GM12872 (cell line): ENCODE measurements around the gene TSPAN1.

ENCODE experiments used
- TF ChIP-seq, protein P1 (sequence below): IDR thresholded peaks from 3 replicates; pipeline ENCODE4 v1.5.1; 2011; ENCODE audit warnings: low read depth, mild to moderate bottlenecking, low read length, moderate library complexity; ENCODE audit not compliant: insufficient read depth

Gene TSPAN1

DNA sequence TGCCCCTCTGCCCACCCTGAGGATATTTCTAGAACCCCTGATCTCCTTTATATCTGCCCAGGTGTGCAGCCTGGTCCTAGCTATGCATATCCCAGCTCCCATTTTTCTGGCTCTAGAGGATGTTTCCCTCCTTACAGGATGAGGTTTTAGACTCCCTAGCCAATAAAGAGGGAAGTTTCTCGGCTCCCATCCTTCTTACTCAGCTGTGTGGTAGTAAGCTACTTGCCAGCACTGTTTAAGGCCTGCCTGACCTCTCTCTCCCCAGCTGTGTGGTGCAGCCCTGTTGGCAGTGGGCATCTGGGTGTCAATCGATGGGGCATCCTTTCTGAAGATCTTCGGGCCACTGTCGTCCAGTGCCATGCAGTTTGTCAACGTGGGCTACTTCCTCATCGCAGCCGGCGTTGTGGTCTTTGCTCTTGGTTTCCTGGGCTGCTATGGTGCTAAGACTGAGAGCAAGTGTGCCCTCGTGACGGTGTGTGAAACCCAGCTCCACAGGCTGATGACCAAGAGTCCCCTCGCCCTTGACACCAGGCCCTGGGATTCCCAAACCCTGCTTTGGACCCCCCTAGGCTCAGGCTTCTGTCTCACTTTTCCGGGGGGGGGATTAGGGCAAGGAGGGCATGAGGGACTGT, 9.2 kb downstream of the TSPAN1 start:
- TF ChIP-seq, protein P1, sequence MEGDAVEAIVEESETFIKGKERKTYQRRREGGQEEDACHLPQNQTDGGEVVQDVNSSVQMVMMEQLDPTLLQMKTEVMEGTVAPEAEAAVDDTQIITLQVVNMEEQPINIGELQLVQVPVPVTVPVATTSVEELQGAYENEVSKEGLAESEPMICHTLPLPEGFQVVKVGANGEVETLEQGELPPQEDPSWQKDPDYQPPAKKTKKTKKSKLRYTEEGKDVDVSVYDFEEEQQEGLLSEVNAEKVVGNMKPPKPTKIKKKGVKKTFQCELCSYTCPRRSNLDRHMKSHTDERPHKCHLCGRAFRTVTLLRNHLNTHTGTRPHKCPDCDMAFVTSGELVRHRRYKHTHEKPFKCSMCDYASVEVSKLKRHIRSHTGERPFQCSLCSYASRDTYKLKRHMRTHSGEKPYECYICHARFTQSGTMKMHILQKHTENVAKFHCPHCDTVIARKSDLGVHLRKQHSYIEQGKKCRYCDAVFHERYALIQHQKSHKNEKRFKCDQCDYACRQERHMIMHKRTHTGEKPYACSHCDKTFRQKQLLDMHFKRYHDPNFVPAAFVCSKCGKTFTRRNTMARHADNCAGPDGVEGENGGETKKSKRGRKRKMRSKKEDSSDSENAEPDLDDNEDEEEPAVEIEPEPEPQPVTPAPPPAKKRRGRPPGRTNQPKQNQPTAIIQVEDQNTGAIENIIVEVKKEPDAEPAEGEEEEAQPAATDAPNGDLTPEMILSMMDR, result no peak

DNA sequence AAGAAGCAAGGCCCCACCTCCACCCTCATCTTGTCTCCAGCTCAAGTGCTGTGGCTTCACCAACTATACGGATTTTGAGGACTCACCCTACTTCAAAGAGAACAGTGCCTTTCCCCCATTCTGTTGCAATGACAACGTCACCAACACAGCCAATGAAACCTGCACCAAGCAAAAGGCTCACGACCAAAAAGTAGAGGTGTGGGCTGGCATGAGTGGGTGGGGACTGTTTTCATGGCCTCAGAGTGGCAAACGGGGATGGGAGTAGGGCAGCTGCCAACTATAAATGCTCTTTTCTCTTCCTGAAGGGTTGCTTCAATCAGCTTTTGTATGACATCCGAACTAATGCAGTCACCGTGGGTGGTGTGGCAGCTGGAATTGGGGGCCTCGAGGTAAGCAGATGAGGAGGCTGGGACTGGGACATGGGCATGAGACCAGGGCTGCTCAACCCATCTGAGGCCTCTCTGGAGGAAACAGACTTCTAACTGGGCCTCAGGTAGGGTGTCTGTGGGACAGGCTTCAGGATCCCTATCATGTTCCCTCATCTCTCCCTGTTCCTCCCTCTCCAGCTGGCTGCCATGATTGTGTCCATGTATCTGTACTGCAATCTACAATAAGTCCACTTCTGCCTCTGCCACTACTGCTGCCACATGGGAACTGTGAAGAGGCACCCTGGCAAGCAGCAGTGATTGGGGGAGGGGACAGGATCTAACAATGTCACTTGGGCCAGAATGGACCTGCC, 10.2 kb downstream of the TSPAN1 start:
- TF ChIP-seq, protein P1, result no peak

DNA sequence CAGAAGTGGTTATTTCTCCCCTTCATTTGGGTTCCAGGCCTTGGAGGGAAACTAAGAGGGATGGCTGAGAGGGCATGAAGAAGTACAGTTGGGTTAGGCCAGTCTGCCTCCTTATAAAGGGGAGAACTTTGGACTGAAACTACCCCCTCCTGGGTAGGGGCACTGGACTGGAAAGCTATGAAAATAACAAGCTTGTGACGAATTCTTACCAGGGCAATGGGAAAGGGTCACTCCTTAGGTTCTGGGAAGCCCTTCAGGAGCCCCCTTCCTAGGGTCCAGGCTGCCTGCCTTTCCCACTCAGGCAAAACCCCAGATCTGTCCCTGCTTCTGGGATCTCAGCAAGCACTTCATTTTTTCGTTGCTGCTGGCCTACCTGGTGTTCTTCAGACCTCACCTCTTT, 11.2 kb downstream of the TSPAN1 start:
- TF ChIP-seq, protein P1, result no peak

DNA sequence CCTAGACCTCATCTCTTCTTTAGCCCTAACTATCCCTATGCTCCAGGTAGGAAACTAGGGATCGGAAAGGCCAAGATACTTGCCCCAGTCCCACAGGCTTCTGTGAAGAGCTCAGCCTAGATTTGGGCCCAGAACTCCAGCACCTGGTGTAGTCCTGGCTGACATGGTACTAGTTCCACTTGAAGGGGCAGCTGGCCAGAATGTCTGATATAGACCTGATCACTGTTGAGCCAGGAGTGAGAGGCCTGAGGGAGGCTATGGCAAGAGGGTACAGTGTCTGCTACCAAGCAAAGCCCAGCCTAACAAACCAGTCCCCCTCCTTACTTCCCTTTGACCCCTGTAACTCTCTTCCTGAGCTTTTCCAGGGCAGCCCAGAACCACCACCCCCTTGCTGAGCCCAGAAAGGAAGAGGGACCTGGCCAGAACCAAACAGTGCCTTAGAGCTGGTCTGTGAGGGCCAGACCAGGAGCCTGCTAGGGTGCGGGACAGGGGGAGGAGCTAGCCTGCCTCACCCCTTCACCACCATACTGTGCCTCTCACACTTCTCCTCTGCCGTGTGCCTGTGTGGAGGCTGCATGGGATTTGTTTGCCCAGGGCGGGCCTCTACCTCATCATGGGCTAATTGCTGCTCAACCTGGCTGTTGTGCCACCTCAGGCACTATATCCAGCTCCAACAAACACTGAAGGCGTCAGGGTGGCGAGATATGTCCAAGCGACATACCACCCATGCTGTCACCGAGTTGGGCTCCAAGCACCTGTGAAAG, 12.4 kb downstream of the TSPAN1 start:
- TF ChIP-seq, protein P1, result no peak

DNA sequence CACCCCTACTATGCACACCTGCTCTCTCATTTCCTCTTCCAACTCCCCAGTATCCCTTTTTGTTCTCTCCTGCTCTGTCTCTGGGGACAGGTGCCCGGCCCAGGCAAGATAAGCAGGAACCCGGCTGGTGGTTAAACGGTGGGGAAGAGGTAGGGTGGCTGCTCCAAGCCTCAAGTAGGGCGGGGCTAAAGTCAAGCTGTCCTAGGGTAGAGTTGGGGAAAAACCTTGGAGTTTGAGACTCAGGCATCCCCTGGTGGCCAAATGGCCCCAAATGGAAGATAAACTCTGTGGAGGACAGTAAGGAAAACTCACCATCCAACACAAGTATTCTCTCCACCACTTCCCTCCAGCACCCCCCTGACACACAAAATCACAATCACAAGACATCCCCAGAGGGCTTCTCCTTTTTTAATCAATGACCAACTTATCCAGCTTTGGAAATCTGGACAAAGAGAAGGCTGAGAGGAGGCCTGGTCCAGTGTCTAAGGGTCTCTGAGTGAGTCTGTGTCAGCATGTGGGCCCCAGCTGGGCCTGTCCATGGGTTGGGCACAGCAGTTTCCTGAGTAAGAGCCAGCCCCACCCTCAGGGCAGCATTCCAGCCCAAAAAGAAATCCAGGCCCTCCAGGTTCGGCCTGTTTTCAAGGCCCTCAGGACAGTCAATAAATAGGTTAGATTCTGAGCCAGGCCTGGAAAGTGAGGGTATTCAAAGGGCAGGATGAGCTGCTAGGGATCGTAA, 13.6 kb downstream of the TSPAN1 start:
- TF ChIP-seq, protein P1, result peak; percentile 27; the same call in 2 of the 3 replicates

DNA sequence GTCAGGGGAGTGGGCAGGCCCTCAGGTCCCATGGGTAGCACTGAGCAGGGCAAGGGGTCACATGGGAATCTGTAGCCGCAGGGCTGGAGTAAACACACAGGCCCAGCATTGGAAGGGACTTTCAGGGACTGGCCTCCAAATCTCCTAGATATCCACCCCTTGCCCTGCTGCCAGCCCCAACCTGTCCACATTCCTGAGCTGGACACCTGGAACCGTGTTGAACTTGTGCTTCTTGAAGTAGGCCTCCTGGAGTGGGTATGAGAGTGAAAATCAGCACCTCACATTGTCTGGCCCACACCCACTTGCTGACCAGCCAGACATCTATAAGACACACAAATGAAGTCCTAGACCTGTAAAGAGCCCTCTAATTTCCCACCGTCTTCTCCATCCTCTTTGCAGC, 15.7 kb downstream of the TSPAN1 start:
- TF ChIP-seq, protein P1, result no peak
